ENCODE data around the gene MCTP2.

Gene MCTP2

DNA sequence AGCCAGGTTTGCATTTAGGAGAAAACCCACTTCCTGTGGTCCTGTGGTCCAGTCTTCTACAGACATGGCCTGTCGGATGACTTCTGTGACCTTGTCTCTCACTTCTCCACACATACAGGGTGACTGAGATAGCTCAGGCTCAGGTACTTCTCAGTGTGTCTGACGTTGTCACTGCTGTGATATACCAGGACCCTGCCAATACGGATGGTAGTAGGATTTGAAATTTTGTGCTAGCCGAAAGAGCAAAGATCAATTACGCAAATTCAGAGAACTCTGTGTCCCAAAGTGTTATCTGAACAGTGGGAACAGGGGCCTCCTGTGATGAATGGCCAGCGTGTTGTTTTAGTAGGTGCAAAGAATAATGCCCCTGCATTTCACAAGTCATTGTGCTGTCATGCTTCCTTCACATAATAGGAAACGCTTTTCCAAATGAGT, 128.9 kb downstream of the MCTP2 start:
- TF ChIP-seq, protein P1, sequence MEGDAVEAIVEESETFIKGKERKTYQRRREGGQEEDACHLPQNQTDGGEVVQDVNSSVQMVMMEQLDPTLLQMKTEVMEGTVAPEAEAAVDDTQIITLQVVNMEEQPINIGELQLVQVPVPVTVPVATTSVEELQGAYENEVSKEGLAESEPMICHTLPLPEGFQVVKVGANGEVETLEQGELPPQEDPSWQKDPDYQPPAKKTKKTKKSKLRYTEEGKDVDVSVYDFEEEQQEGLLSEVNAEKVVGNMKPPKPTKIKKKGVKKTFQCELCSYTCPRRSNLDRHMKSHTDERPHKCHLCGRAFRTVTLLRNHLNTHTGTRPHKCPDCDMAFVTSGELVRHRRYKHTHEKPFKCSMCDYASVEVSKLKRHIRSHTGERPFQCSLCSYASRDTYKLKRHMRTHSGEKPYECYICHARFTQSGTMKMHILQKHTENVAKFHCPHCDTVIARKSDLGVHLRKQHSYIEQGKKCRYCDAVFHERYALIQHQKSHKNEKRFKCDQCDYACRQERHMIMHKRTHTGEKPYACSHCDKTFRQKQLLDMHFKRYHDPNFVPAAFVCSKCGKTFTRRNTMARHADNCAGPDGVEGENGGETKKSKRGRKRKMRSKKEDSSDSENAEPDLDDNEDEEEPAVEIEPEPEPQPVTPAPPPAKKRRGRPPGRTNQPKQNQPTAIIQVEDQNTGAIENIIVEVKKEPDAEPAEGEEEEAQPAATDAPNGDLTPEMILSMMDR (IDR thresholded peaks at IDR 0.05; ENCODE audit: low read depth, low read length), result no peak
- DNase-seq, result no peak
- H3K36me3 ChIP-seq, result no peaks in the 10 kb centered on the region

GRCh38 chr15:94362385-94363092, 131.2 kb downstream of the MCTP2 start:
- DNase-seq, result no peak
- no peaks in the 10 kb centered on the region for H3K36me3 ChIP-seq
- no peak overlapping the region for H3K27ac ChIP-seq
- no peak overlapping the region for H3K4me3 ChIP-seq (ENCODE audit: low read depth, low read length)
- peaks cover 60% of the 10 kb centered on the region for H3K27me3 ChIP-seq (ENCODE audit: insufficient read depth, low read depth, severe bottlenecking)
- H3K9me3 ChIP-seq (ENCODE audit: severe bottlenecking), result no peaks in the 10 kb centered on the region
- TF ChIP-seq, protein P1 (IDR thresholded peaks at IDR 0.05; ENCODE audit: low read depth, low read length), result no peak

More for the DNA sequence above, 128.9 kb downstream of the MCTP2 start:
- peaks cover 67% of the 10 kb centered on the region for H3K27me3 ChIP-seq (ENCODE audit: insufficient read depth, low read depth, severe bottlenecking)
- H3K4me3 ChIP-seq (ENCODE audit: low read depth, low read length), result no peak overlapping the region
- H3K9me3 ChIP-seq (ENCODE audit: severe bottlenecking), result no peaks in the 10 kb centered on the region
- no peak overlapping the region for H3K27ac ChIP-seq

- Histone ChIP-seq H3K36me3 (no peaks in the 10 kb centered on the region), H3K4me3 (ENCODE audit: low read depth, low read length) (no peak overlapping the region), H3K27me3 (ENCODE audit: insufficient read depth, low read depth, severe bottlenecking) (peaks cover 61% of the 10 kb centered on the region), H3K9me3 (ENCODE audit: severe bottlenecking) (no peaks in the 10 kb centered on the region), H3K27ac (no peak overlapping the region)
- no peak for DNase-seq
- TF ChIP-seq, protein P1 (IDR thresholded peaks at IDR 0.05; ENCODE audit: low read depth, low read length), result no peak
Observed at GRCh38 chr15:94363382-94363781, 132.0 kb downstream of the MCTP2 start.

GRCh38 chr15:94366781-94367180, 135.4 kb downstream of the MCTP2 start:
- Histone ChIP-seq H3K27me3 (ENCODE audit: insufficient read depth, low read depth, severe bottlenecking) (peaks cover 57% of the 10 kb centered on the region), H3K27ac (no peak overlapping the region), H3K36me3 (no peaks in the 10 kb centered on the region), H3K4me3 (ENCODE audit: low read depth, low read length) (no peak overlapping the region), H3K9me3 (ENCODE audit: severe bottlenecking) (no peaks in the 10 kb centered on the region)
- DNase-seq, result no peak
- TF ChIP-seq, protein P1 (IDR thresholded peaks at IDR 0.05; ENCODE audit: low read depth, low read length), result no peak

DNA sequence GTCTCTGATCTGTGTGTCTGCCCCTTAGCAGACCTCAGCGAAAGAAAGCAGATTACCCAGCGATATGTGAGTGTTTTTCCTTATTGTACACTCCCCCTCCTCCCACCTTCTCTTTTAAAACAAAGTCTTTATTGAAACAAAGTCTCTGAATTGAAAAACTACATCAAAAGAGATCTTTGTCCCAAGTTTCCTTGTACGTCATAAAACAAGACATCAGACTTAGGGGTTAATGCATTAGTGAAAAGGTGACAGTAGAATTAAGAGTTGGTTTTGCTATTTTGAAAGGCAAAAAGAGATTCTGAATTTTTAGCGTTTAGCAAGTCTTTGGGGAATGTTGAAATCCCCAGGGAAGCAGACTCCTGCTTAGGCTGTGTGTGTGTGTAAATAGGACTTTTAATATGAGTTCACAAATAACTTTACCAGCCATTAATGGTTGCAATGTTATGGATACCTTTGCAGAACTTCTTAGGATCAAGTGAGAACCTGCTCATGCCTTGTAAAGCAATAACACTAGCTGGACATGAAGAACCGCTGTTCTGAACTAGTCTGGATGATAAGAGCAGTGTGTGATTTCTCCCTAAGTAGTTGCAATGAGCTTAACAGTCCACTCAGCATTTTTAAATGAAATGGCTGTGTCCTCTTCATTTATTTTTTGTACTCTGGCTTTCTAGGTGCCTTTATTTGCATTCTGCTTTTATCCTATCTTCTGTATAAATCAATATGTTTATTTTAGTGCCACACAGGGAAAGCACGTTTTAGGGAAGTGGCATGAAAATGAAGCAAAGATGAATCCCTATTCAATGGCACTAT, 136.6 kb downstream of the MCTP2 start:
- no peaks in the 10 kb centered on the region for H3K36me3 ChIP-seq
- DNase-seq, result no peak

More for the DNA sequence above, 136.6 kb downstream of the MCTP2 start:
- no peak overlapping the region for H3K27ac ChIP-seq
- H3K4me3 ChIP-seq (ENCODE audit: low read depth, low read length), result no peak overlapping the region
- H3K27me3 ChIP-seq (ENCODE audit: insufficient read depth, low read depth, severe bottlenecking), result peaks cover 59% of the 10 kb centered on the region
- H3K9me3 ChIP-seq (ENCODE audit: severe bottlenecking), result no peaks in the 10 kb centered on the region
- TF ChIP-seq, protein P1 (IDR thresholded peaks at IDR 0.05; ENCODE audit: low read depth, low read length), result no peak

Data from WERI-Rb-1 (cell line).